Endodermal cell (in vitro differentiated cells): Measurements from ENCODE around the gene APMAP. TPM values are rescaled to one million over a fixed set of nuclear protein-coding genes. Genes with fewer than 3 reads are reported as not detected.
A peak's percentile ranks its signal among the peaks of the same experiment; 100 is the strongest.

ENCODE experiments used
- DNase-seq: peaks from one replicate; pipeline ENCODE4 v3.0.0-alpha.2; 2017
- H3K27ac ChIP-seq: 2 replicates; pipeline ENCODE4 v1.5.1; 2013; ENCODE audit warnings: mild to moderate bottlenecking, low read depth, low read length, moderate library complexity
- H3K27me3 ChIP-seq: 2 replicates; pipeline ENCODE4 v1.6.1; 2013; ENCODE audit warnings: mild to moderate bottlenecking, low read length, moderate library complexity; ENCODE audit not compliant: insufficient read depth, control insufficient read depth, poor library complexity, severe bottlenecking
- H3K36me3 ChIP-seq: 2 replicates; pipeline ENCODE4 v1.7.0; 2013; ENCODE audit warnings: mild to moderate bottlenecking, low read length, moderate library complexity; ENCODE audit not compliant: control insufficient read depth, insufficient read depth
- H3K4me1 ChIP-seq: one replicate; pipeline ENCODE4 v1.7.0; 2013; ENCODE audit warnings: low read length; ENCODE audit not compliant: control insufficient read depth, insufficient read depth
- H3K4me3 ChIP-seq: 2 replicates; pipeline ENCODE4 v1.5.1; 2013; ENCODE audit warnings: mild to moderate bottlenecking, low read length, moderate library complexity
- H3K9ac ChIP-seq: 2 replicates; pipeline ENCODE4 v1.6.1; 2013; ENCODE audit warnings: mild to moderate bottlenecking, low read length, moderate library complexity; ENCODE audit not compliant: poor library complexity, severe bottlenecking; ENCODE audit errors: extremely low read depth
- H3K9me3 ChIP-seq: 2 replicates; pipeline ENCODE4 v1.6.1; 2013; ENCODE audit warnings: mild to moderate bottlenecking, low read length, moderate library complexity; ENCODE audit not compliant: control insufficient read depth
- H3K27ac Mint-ChIP-seq: 2 replicates; pipeline ENCODE4 v1.8.0; 2020; ENCODE audit warnings: mixed read lengths
- H3K27me3 Mint-ChIP-seq: 2 replicates; pipeline ENCODE4 v1.8.0; 2021; ENCODE audit warnings: mild to moderate bottlenecking, mixed read lengths; ENCODE audit not compliant: insufficient read depth
- H3K36me3 Mint-ChIP-seq: 2 replicates; pipeline ENCODE4 v1.8.0; 2020; ENCODE audit warnings: low read depth, mixed read lengths
- H3K4me1 Mint-ChIP-seq: 2 replicates; pipeline ENCODE4 v1.8.0; 2020; ENCODE audit warnings: mixed read lengths
- H3K4me3 Mint-ChIP-seq: 2 replicates; pipeline ENCODE4 v1.8.0; 2020; ENCODE audit warnings: mild to moderate bottlenecking, moderate library complexity, mixed read lengths
- H3K9me3 Mint-ChIP-seq: 2 replicates; pipeline ENCODE4 v1.8.0; 2020; ENCODE audit warnings: mild to moderate bottlenecking, mixed read lengths
- WGBS, 2 experiments: methylation state at CpG; one replicate each; pipeline versions ENCODE4 v1.1.5 to v1.1.7; 2013; ENCODE audit warnings: missing lambda C conversion rate in 2 of 2, mixed read lengths in 1 of 2; ENCODE audit not compliant: insufficient coverage in 1 of 2, insufficient read length in 1 of 2; 5-methylcytosine and 5-hydroxymethylcytosine counted together
- total RNA-seq, 2 donors: library from RNA; stranded (reverse); fragmentation: NEBNext Ultra II Directional in 1 of 2; extraction: Animal tissue kit (Norgen Biotek cat#: 25700) in 1 of 2; gene quantifications; 2 replicates in 1 of 2; 3 replicates in 1 of 2; pipeline ENCODE4 v1.2.1, GENCODE V29; 2021
- TF ChIP-seq, protein P1 (sequence below): fragments of 200-600 bp; sonication (generic); conservative IDR thresholded peaks from 2 replicates; pipeline ENCODE4 v1.5.0; 2021; ENCODE audit warnings: antibody characterized with exemption, mild to moderate bottlenecking

Gene APMAP
- total RNA-seq, 2 donors from 2014 or later: 60.2 to 65.6 TPM

GRCh38 chr20:24960302-24960801 lies 32.2 kb downstream of the APMAP start:
- Mint-ChIP-seq H3K4me3 (no peak overlapping the region), H3K9me3 (no peaks in the 10 kb centered on the region), H3K27me3 (no peaks in the 10 kb centered on the region), H3K36me3 (peaks cover 41% of the 10 kb centered on the region), H3K27ac (no peak overlapping the region), H3K4me1 (peaks cover 18% of the 10 kb centered on the region)
- 94 to 98% methylated on average over 9 to 10 of the region's 10 CpGs for WGBS, 2 experiments
- Histone ChIP-seq H3K9ac (no peak overlapping the region), H3K36me3 (peaks cover 24% of the 10 kb centered on the region), H3K27ac (no peak overlapping the region), H3K9me3 (no peaks in the 10 kb centered on the region), H3K27me3 (no peaks in the 10 kb centered on the region), H3K4me3 (no peak overlapping the region), H3K4me1 (no peaks in the 10 kb centered on the region)
- peak; percentile 34 for DNase-seq
- TF ChIP-seq, protein P1, sequence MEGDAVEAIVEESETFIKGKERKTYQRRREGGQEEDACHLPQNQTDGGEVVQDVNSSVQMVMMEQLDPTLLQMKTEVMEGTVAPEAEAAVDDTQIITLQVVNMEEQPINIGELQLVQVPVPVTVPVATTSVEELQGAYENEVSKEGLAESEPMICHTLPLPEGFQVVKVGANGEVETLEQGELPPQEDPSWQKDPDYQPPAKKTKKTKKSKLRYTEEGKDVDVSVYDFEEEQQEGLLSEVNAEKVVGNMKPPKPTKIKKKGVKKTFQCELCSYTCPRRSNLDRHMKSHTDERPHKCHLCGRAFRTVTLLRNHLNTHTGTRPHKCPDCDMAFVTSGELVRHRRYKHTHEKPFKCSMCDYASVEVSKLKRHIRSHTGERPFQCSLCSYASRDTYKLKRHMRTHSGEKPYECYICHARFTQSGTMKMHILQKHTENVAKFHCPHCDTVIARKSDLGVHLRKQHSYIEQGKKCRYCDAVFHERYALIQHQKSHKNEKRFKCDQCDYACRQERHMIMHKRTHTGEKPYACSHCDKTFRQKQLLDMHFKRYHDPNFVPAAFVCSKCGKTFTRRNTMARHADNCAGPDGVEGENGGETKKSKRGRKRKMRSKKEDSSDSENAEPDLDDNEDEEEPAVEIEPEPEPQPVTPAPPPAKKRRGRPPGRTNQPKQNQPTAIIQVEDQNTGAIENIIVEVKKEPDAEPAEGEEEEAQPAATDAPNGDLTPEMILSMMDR: no peak

- no peak overlapping the region for H3K9ac ChIP-seq
- no peaks in the 10 kb centered on the region for H3K9me3 Mint-ChIP-seq
- H3K4me1 Mint-ChIP-seq: peaks cover 18% of the 10 kb centered on the region
- no peak overlapping the region for H3K27ac Mint-ChIP-seq
- no peak overlapping the region for H3K27ac ChIP-seq
- H3K27me3 Mint-ChIP-seq: no peaks in the 10 kb centered on the region
- H3K4me3 Mint-ChIP-seq: no peak overlapping the region
- WGBS, 2 experiments: 87 to 89% methylated on average over 10 to 14 of the region's 14 CpGs
- H3K4me1 ChIP-seq: no peaks in the 10 kb centered on the region
- H3K36me3 ChIP-seq: peaks cover 24% of the 10 kb centered on the region
- DNase-seq: peak; percentile 27
- H3K4me3 ChIP-seq: no peak overlapping the region
- no peaks in the 10 kb centered on the region for H3K27me3 ChIP-seq
- H3K36me3 Mint-ChIP-seq: peaks cover 41% of the 10 kb centered on the region
- no peaks in the 10 kb centered on the region for H3K9me3 ChIP-seq
- TF ChIP-seq, protein P1: no peak
Measured at GRCh38 chr20:24959591-24960301, 32.8 kb downstream of the APMAP start.

- Histone ChIP-seq H3K9ac (no peak overlapping the region), H3K36me3 (peaks cover 22% of the 10 kb centered on the region), H3K4me3 (no peak overlapping the region), H3K27me3 (no peaks in the 10 kb centered on the region), H3K27ac (no peak overlapping the region), H3K9me3 (no peaks in the 10 kb centered on the region), H3K4me1 (no peaks in the 10 kb centered on the region)
- H3K4me1 Mint-ChIP-seq: peaks cover 18% of the 10 kb centered on the region
- DNase-seq: peak; percentile 33
- TF ChIP-seq, protein P1: no peak
- peaks cover 40% of the 10 kb centered on the region for H3K36me3 Mint-ChIP-seq
- H3K4me3 Mint-ChIP-seq: no peak overlapping the region
- H3K9me3 Mint-ChIP-seq: no peaks in the 10 kb centered on the region
- 91 to 93% methylated on average over 5 to 17 of the region's 20 CpGs for WGBS, 2 experiments
- H3K27me3 Mint-ChIP-seq: peaks cover under 1% of the 10 kb centered on the region
- H3K27ac Mint-ChIP-seq: no peak overlapping the region
Measured at GRCh38 chr20:24958506-24959385, 33.8 kb downstream of the APMAP start.
